Measurements from ENCODE around the gene SOS1.

Gene SOS1

DNA sequence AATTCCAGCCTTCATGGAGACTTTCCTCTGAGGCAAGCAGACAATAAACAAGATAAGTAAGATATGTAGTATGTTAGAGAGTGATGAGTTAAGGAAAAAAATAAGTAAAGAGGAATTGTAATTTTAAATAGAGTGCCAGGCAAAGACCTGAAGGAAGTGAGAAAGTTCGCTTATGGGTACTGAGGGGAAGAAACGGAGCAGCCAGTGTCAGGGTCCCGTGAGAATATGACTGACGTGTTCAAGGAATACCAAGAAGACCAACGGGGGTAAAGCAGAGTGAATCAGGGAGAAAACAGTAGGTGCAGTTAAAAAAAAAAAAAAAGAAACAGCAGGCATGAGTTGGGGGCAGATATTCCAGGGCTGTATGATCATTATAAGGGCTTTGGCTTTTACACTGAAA is 186.1 kb downstream of the SOS1 start:
- Histone ChIP-seq H3K4me3 (ENCODE audit: low read length) (no peak overlapping the region), H3K36me3 (ENCODE audit: control insufficient read depth, low read length) (no peaks in the 10 kb centered on the region), H3F3A (ENCODE audit: control insufficient read depth, insufficient read depth) (no peaks in the 10 kb centered on the region), H3K27me3 (ENCODE audit: control insufficient read depth, low read length) (no peaks in the 10 kb centered on the region), H4K20me1 (ENCODE audit: control insufficient read depth, insufficient read depth, low read depth, low read length) (no peaks in the 10 kb centered on the region), H3K27ac (ENCODE audit: low read depth, low read length) (no peak overlapping the region), H3K4me2 (ENCODE audit: low read length) (no peak overlapping the region), H3K9me3 (ENCODE audit: control insufficient read depth, insufficient read depth, low read length) (no peaks in the 10 kb centered on the region), H3K4me1 (ENCODE audit: control insufficient read depth, low read length) (0 out of 2 replicates have a peak, but pooled peaks cover 2% of the 10 kb centered on the region), H3K79me2 (ENCODE audit: control insufficient read depth, low read length) (no peaks in the 10 kb centered on the region), H3K9me2 (replicated peaks; ENCODE audit: control insufficient read depth, low read length) (no peaks in the 10 kb centered on the region)
- no peak for TF ChIP-seq EZH2phosphoT487 (IDR thresholded peaks at IDR 0.05; ENCODE audit: borderline replicate concordance, low read length)
- TF ChIP-seq, protein P1, sequence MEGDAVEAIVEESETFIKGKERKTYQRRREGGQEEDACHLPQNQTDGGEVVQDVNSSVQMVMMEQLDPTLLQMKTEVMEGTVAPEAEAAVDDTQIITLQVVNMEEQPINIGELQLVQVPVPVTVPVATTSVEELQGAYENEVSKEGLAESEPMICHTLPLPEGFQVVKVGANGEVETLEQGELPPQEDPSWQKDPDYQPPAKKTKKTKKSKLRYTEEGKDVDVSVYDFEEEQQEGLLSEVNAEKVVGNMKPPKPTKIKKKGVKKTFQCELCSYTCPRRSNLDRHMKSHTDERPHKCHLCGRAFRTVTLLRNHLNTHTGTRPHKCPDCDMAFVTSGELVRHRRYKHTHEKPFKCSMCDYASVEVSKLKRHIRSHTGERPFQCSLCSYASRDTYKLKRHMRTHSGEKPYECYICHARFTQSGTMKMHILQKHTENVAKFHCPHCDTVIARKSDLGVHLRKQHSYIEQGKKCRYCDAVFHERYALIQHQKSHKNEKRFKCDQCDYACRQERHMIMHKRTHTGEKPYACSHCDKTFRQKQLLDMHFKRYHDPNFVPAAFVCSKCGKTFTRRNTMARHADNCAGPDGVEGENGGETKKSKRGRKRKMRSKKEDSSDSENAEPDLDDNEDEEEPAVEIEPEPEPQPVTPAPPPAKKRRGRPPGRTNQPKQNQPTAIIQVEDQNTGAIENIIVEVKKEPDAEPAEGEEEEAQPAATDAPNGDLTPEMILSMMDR (IDR thresholded peaks at IDR 0.05; ENCODE audit: low read depth, low read length, poor library complexity, severe bottlenecking), result no peak

GRCh38 chr2:38933653-38934052 is 187.2 kb downstream of the SOS1 start:
- H3K4me1 ChIP-seq (ENCODE audit: control insufficient read depth, low read length), result no peaks in the 10 kb centered on the region
- no peaks in the 10 kb centered on the region for H4K20me1 ChIP-seq (ENCODE audit: control insufficient read depth, insufficient read depth, low read depth, low read length)
- no peak overlapping the region for H3K4me3 ChIP-seq (ENCODE audit: low read length)
- H3F3A ChIP-seq (ENCODE audit: control insufficient read depth, insufficient read depth), result no peaks in the 10 kb centered on the region
- H3K27me3 ChIP-seq (ENCODE audit: control insufficient read depth, low read length), result no peaks in the 10 kb centered on the region
- no peaks in the 10 kb centered on the region for H3K79me2 ChIP-seq (ENCODE audit: control insufficient read depth, low read length)
- H3K9me3 ChIP-seq (ENCODE audit: control insufficient read depth, insufficient read depth, low read length), result no peaks in the 10 kb centered on the region
- H3K27ac ChIP-seq (ENCODE audit: low read depth, low read length), result no peak overlapping the region
- TF ChIP-seq, protein P1 (IDR thresholded peaks at IDR 0.05; ENCODE audit: low read depth, low read length, poor library complexity, severe bottlenecking), result no peak
- no peak for TF ChIP-seq EZH2phosphoT487 (IDR thresholded peaks at IDR 0.05; ENCODE audit: borderline replicate concordance, low read length)
- H3K36me3 ChIP-seq (ENCODE audit: control insufficient read depth, low read length), result no peaks in the 10 kb centered on the region
- H3K4me2 ChIP-seq (ENCODE audit: low read length), result no peak overlapping the region
- H3K9me2 ChIP-seq (replicated peaks; ENCODE audit: control insufficient read depth, low read length), result no peaks in the 10 kb centered on the region

DNA sequence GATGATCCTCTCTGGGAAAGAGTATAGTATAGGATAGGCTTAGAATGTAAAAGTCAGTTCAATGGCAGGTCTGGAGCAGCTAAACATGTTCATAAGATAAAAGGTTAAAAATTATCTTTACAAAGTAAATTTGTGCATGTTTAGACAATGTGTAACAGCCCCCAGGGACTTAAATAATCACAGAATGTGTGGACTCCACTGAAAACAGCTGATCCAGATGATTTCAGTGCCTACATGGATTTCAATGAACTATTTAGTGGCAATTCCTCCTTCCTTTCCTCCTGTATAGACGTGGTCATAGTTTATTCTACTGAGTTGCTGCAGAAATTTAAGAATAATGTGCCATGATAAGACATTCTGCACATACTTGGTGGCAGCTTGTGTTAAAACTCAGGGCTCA is 188.3 kb downstream of the SOS1 start:
- Histone ChIP-seq H3K27me3 (ENCODE audit: control insufficient read depth, low read length) (no peaks in the 10 kb centered on the region), H4K20me1 (ENCODE audit: control insufficient read depth, insufficient read depth, low read depth, low read length) (no peaks in the 10 kb centered on the region), H3K79me2 (ENCODE audit: control insufficient read depth, low read length) (no peaks in the 10 kb centered on the region), H3K4me2 (ENCODE audit: low read length) (no peak overlapping the region), H3K27ac (ENCODE audit: low read depth, low read length) (no peak overlapping the region), H3K9me2 (replicated peaks; ENCODE audit: control insufficient read depth, low read length) (no peaks in the 10 kb centered on the region), H3K4me1 (ENCODE audit: control insufficient read depth, low read length) (no peaks in the 10 kb centered on the region), H3K36me3 (ENCODE audit: control insufficient read depth, low read length) (no peaks in the 10 kb centered on the region), H3K4me3 (ENCODE audit: low read length) (no peak overlapping the region), H3F3A (ENCODE audit: control insufficient read depth, insufficient read depth) (no peaks in the 10 kb centered on the region), H3K9me3 (ENCODE audit: control insufficient read depth, insufficient read depth, low read length) (no peaks in the 10 kb centered on the region)
- TF ChIP-seq EZH2phosphoT487 (IDR thresholded peaks at IDR 0.05; ENCODE audit: borderline replicate concordance, low read length), result no peak
- TF ChIP-seq, protein P1 (IDR thresholded peaks at IDR 0.05; ENCODE audit: low read depth, low read length, poor library complexity, severe bottlenecking), result no peak
